A549 (cell line): Measurements from ENCODE around the gene TMEM238. TPM values are rescaled to one million over a fixed set of nuclear protein-coding genes. Genes with fewer than 3 reads are reported as not detected.

Experiments
- ATAC-seq, 2 experiments: fragments of 200-7000 bp in 1 of 2; fragments of >200 bp in 1 of 2; cut with Nextera tagmentation in 1 of 2; cut with Tn5 transposase in 1 of 2; 3 replicates each; pipeline versions ENCODE4 v1.8.0 to v1.9.1; 2018 to 2020; ENCODE audit warnings: mild to moderate bottlenecking in 1 of 2, moderate library complexity in 1 of 2
- CTCF ChIA-PET: fragments of 300-600 bp; sonication (Branson Sonifier 250); formaldehyde crosslinking; extraction: SDS; loops from one replicate; lab custom pipeline; 2021; ENCODE audit warnings: antibody characterized with exemption, inconsistent platforms; lab: Yijun Ruan, JAX
- POLR2A ChIA-PET: fragments of 350-600 bp; formaldehyde crosslinking; extraction: SDS; loops from one replicate; lab custom pipeline; 2021; ENCODE audit warnings: antibody characterized with exemption, inconsistent platforms; lab: Yijun Ruan, JAX
- DNase-seq, 2 experiments: peaks; one replicate each; pipeline versions ENCODE4 v3.0.0 to v3.0.0-alpha.2; 2011 to 2016; ENCODE audit warnings: low read depth in 1 of 2, low spot score in 1 of 2
- FAIRE-seq: peaks from 2 replicates; lab custom pipeline; 2011; peaks lifted over from hg19 to GRCh38; lab: Jason Lieb, UNC
- H3K27ac ChIP-seq, 2 experiments: fragments of >200 bp; sonication (Bioruptor Twin); formaldehyde crosslinking; 3 replicates each; pipeline ENCODE4 v1.5.1; 2016 to 2017
- H3K4me1 ChIP-seq: fragments of >200 bp; sonication (Bioruptor Twin); formaldehyde crosslinking; 3 replicates; pipeline ENCODE4 v1.6.1; 2016
- H3K4me2 ChIP-seq: fragments of >200 bp; sonication (Bioruptor Twin); formaldehyde crosslinking; 3 replicates; pipeline ENCODE4 v1.6.1; 2016
- H3K4me3 ChIP-seq: fragments of >200 bp; sonication (Bioruptor Twin); formaldehyde crosslinking; 3 replicates; pipeline ENCODE4 v1.5.1; 2016
- H3K9me3 ChIP-seq: fragments of >200 bp; sonication (Bioruptor Twin); formaldehyde crosslinking; 3 replicates; pipeline ENCODE4 v1.6.1; 2016
- ATOH8 ChIP-seq: fragments of 250-450 bp; sonication (Bioruptor Pico); IDR thresholded peaks from 2 replicates; pipeline ENCODE4 v1.5.0; 2020; ENCODE audit warnings: low read depth, mild to moderate bottlenecking, moderate library complexity
- CBX2 ChIP-seq: fragments of 200-600 bp; sonication (generic); IDR thresholded peaks from 2 replicates; pipeline ENCODE4 v1.6.1; 2016; ENCODE audit warnings: low read depth, mild to moderate bottlenecking, borderline replicate concordance
- CBX8 ChIP-seq: fragments of 200-600 bp; sonication (generic); IDR thresholded peaks from 2 replicates; pipeline ENCODE4 v1.6.1; 2016
- CHD2 ChIP-seq: fragments of 150-350 bp; IDR thresholded peaks from 2 replicates; pipeline ENCODE4 v1.6.1; 2014; ENCODE audit warnings: low read length; ENCODE audit not compliant: partially characterized antibody
- CHD4 ChIP-seq: fragments of 200-600 bp; sonication (generic); IDR thresholded peaks from 2 replicates; pipeline ENCODE4 v1.6.1; 2016; ENCODE audit warnings: antibody characterized with exemption, mild to moderate bottlenecking, borderline replicate concordance
- E2F6 ChIP-seq: IDR thresholded peaks from 2 replicates; pipeline ENCODE4 v1.6.1; 2012; ENCODE audit warnings: low read depth, borderline replicate concordance
- EHMT2 ChIP-seq: fragments of 200-600 bp; sonication (generic); IDR thresholded peaks from 2 replicates; pipeline ENCODE4 v1.6.1; 2016; ENCODE audit warnings: antibody characterized with exemption, low read depth, mild to moderate bottlenecking, moderate library complexity
- ELK1 ChIP-seq: fragments of 150-350 bp; IDR thresholded peaks from 2 replicates; pipeline ENCODE4 v1.6.1; 2014; ENCODE audit warnings: low read depth, mild to moderate bottlenecking, low read length
- EP300 ChIP-seq, 2 experiments: fragments of >200 bp; sonication (Bioruptor Twin); formaldehyde crosslinking; IDR thresholded peaks; 2 replicates in 1 of 2; 3 replicates in 1 of 2; pipeline ENCODE4 v1.6.1; 2016 to 2017
- GATA3 ChIP-seq: IDR thresholded peaks from 2 replicates; pipeline ENCODE4 v1.6.1; 2012; ENCODE audit warnings: borderline replicate concordance
- HES2 ChIP-seq: fragments of >200 bp; sonication (Bioruptor Twin); formaldehyde crosslinking; IDR thresholded peaks from 2 replicates; pipeline ENCODE4 v1.6.1; 2016
- HMGXB4 ChIP-seq: fragments of 250-450 bp; sonication (Bioruptor Pico); IDR thresholded peaks from 2 replicates; pipeline ENCODE4 v1.5.0; 2021; ENCODE audit warnings: mild to moderate bottlenecking, moderate library complexity, borderline replicate concordance
- HOXA7 ChIP-seq: fragments of 250-450 bp; sonication (Bioruptor Pico); IDR thresholded peaks from 2 replicates; pipeline ENCODE4 v1.5.0; 2020; ENCODE audit warnings: mild to moderate bottlenecking, moderate library complexity
- HOXB13 ChIP-seq: fragments of 250-450 bp; sonication (Bioruptor Pico); IDR thresholded peaks from 2 replicates; pipeline ENCODE4 v1.5.0; 2020; ENCODE audit warnings: low read depth, mild to moderate bottlenecking, moderate library complexity
- HOXB5 ChIP-seq: fragments of 250-450 bp; sonication (Bioruptor Pico); IDR thresholded peaks from 2 replicates; pipeline ENCODE4 v1.5.0; 2020; ENCODE audit warnings: mild to moderate bottlenecking, moderate library complexity
- JUN ChIP-seq, 2 experiments: fragments of >200 bp; sonication (Bioruptor Twin); formaldehyde crosslinking; IDR thresholded peaks; 2 replicates in 1 of 2; 3 replicates in 1 of 2; pipeline ENCODE4 v1.6.1; 2016 to 2017
- KDM1A ChIP-seq: fragments of 200-600 bp; sonication (generic); IDR thresholded peaks from 2 replicates; pipeline ENCODE4 v1.6.1; 2016; ENCODE audit warnings: low read depth, mild to moderate bottlenecking
- MAX ChIP-seq: IDR thresholded peaks from 2 replicates; pipeline ENCODE4 v1.6.1; 2012
- MAZ ChIP-seq: fragments of 150-350 bp; IDR thresholded peaks from 2 replicates; pipeline ENCODE4 v1.6.1; 2014; ENCODE audit warnings: antibody characterized with exemption, low read depth, low read length, borderline replicate concordance
- MYC ChIP-seq: IDR thresholded peaks from 2 replicates; pipeline ENCODE4 v1.6.1; 2012; ENCODE audit warnings: mild to moderate bottlenecking, inconsistent platforms, low read length, improper control_type of control experiment, borderline replicate concordance
- NFE2L2 ChIP-seq: fragments of 150-350 bp; conservative IDR thresholded peaks from 2 replicates; pipeline ENCODE4 v1.6.1; 2014; ENCODE audit warnings: low read length
- NPAS2 ChIP-seq: fragments of 250-450 bp; sonication (Bioruptor Pico); IDR thresholded peaks from 2 replicates; pipeline ENCODE4 v1.8.0; 2022; ENCODE audit warnings: mild to moderate bottlenecking, moderate library complexity, borderline replicate concordance
- PBX3 ChIP-seq: IDR thresholded peaks from 2 replicates; pipeline ENCODE4 v1.6.1; 2012
- RARB ChIP-seq: fragments of 250-450 bp; sonication (Bioruptor Pico); IDR thresholded peaks from 2 replicates; pipeline ENCODE4 v1.8.0; 2021; ENCODE audit warnings: mild to moderate bottlenecking, moderate library complexity
- RCOR1 ChIP-seq: fragments of 150-350 bp; IDR thresholded peaks from 2 replicates; pipeline ENCODE4 v1.6.1; 2014; ENCODE audit warnings: antibody characterized with exemption, low read length, low read depth
- SMC3 ChIP-seq: fragments of >200 bp; sonication (Bioruptor Twin); formaldehyde crosslinking; IDR thresholded peaks from 3 replicates; pipeline ENCODE4 v1.6.1; 2018; ENCODE audit warnings: inconsistent platforms
- SREBF2 ChIP-seq: fragments of 450-650 bp; IDR thresholded peaks from 2 replicates; pipeline ENCODE4 v1.6.1; 2014; ENCODE audit warnings: mild to moderate bottlenecking, moderate library complexity
- TFCP2L1 ChIP-seq: fragments of 250-450 bp; sonication (Bioruptor Pico); IDR thresholded peaks from 2 replicates; pipeline ENCODE4 v1.5.0; 2021; ENCODE audit warnings: mild to moderate bottlenecking
- TP53 ChIP-seq: fragments of 250-450 bp; sonication (Bioruptor Pico); IDR thresholded peaks from 2 replicates; pipeline ENCODE4 v1.5.0; 2021; ENCODE audit warnings: mild to moderate bottlenecking, moderate library complexity
- USF2 ChIP-seq: fragments of 450-650 bp; IDR thresholded peaks from 2 replicates; pipeline ENCODE4 v1.6.1; 2014; ENCODE audit warnings: antibody characterized with exemption
- ZC3H11A ChIP-seq: fragments of 450-650 bp; IDR thresholded peaks from 2 replicates; pipeline ENCODE4 v1.6.1; 2014; ENCODE audit warnings: antibody characterized with exemption, mild to moderate bottlenecking
- ZFP36 ChIP-seq: fragments of 450-650 bp; IDR thresholded peaks from 2 replicates; pipeline ENCODE4 v1.6.1; 2014; ENCODE audit warnings: borderline replicate concordance; ENCODE audit not compliant: partially characterized antibody
- ZNF302 ChIP-seq: fragments of 250-450 bp; sonication (Bioruptor Pico); IDR thresholded peaks from 2 replicates; pipeline ENCODE4 v1.9.0; 2021; ENCODE audit warnings: inconsistent platforms, mild to moderate bottlenecking, moderate library complexity
- ZSCAN20 ChIP-seq: fragments of 250-450 bp; sonication (Bioruptor Pico); IDR thresholded peaks from 2 replicates; pipeline ENCODE4 v1.8.0; 2022; ENCODE audit warnings: mild to moderate bottlenecking, moderate library complexity
- WGBS: methylation state at CpG from one replicate; pipeline ENCODE4 v1.1.6; 2017; ENCODE audit errors: missing lambda C conversion rate; 5-methylcytosine and 5-hydroxymethylcytosine counted together
- polyA plus RNA-seq, 4 experiments: library from polyadenylated mRNA; depleted of rRNA in 3 of 4; stranded (reverse); fragments of >200 nt; fragmentation: RNase III in 1 of 4; extraction: RNeasy Plus Mini Kit Qiagen cat#74134 plus additional on column Dnase treatment in 1 of 4; gene quantifications; 2 replicates in 3 of 4; 3 replicates in 1 of 4; pipeline ENCODE4 v1.2.3, GENCODE V29; 2011 to 2017

Gene TMEM238
- polyA plus RNA-seq, 2 of the 4 experiments (the other 2 are of a cell fraction), result 0.70 to 2.5 TPM

GRCh38 chr19:55407800-55408532, 23.9 kb upstream of the TMEM238 start:
- POLR2A ChIA-PET, result interaction anchor here (0.6 to 3.3 kb wide), 57 partner anchors 9 to 959 kb away, joined by 3 to 55 read pairs (median 5); partner anchors contain the start of genes BRSK1, DNAAF3, FIZ1 and GARIN5B
- DNase-seq (peak; percentile 100), FAIRE-seq (peak; percentile 49), ATAC-seq (peak; percentile 90 to 96)
- H3K4me1 ChIP-seq, result peaks cover 36% of the 10 kb centered on the region
- peak overlapping the region; percentile 98 for H3K4me3 ChIP-seq
- 1% methylated on average over 49 of the region's 72 CpGs for WGBS
- H3K4me2 ChIP-seq, result peak overlapping the region; percentile 81
- 0 out of 3 replicates have a peak, but pooled peaks cover 6% of the 10 kb centered on the region for H3K9me3 ChIP-seq
- CTCF ChIA-PET, result interaction anchor here (0.6 to 8.1 kb wide), 8 partner anchors 10 to 267 kb away, joined by 3 to 61 read pairs (median 4); partner anchors contain the start of gene DNAAF3
- peak overlapping the region; percentile 95 to 97 for H3K27ac ChIP-seq
- TF ChIP-seq NFE2L2, result no peak
- TF ChIP-seq MAX, result peak; percentile 99
- peak; percentile 95 for TF ChIP-seq E2F6
- no peak for TF ChIP-seq HES2
- no peak for TF ChIP-seq SREBF2
- TF ChIP-seq CBX2, result no peak
- TF ChIP-seq RARB, result no peak
- TF ChIP-seq SMC3, result no peak
- TF ChIP-seq RCOR1, result no peak
- TF ChIP-seq HOXB13, result peak; percentile 12; the same call in 1 of the 2 replicates
- no peak for TF ChIP-seq NPAS2 (CRISPR knock-in tag)
- TF ChIP-seq CHD2, result no peak
- TF ChIP-seq ELK1, result no peak
- peak; percentile 94 for TF ChIP-seq MYC
- no peak for TF ChIP-seq GATA3
- TF ChIP-seq ZNF302 (CRISPR knock-in tag), result no peak
- TF ChIP-seq EHMT2, result no peak
- peak; percentile 83 for TF ChIP-seq TFCP2L1 (CRISPR knock-in tag)
- no peak for TF ChIP-seq ATOH8
- peak; percentile 96 for TF ChIP-seq USF2
- TF ChIP-seq KDM1A, result no peak
- TF ChIP-seq HOXB5 (CRISPR knock-in tag), result peak; percentile 66; the same call in 1 of the 2 replicates
- no peak for TF ChIP-seq CBX8
- peak in 1 of 2 experiments; percentile 71; a peak in 2 of 5 replicates for TF ChIP-seq JUN (IDR thresholded peaks at IDR 0.05)
- TF ChIP-seq HOXA7, result no peak
- no peak for TF ChIP-seq ZFP36
- TF ChIP-seq ZC3H11A, result no peak
- TF ChIP-seq TP53 (CRISPR knock-in tag), result no peak
- peak; percentile 92; the same call in 1 of the 2 replicates for TF ChIP-seq MAZ
- TF ChIP-seq HMGXB4 (CRISPR knock-in tag), result no peak
- no peak for TF ChIP-seq CHD4
- TF ChIP-seq PBX3, result peak; percentile 94
- TF ChIP-seq EP300 (IDR thresholded peaks at IDR 0.05), result no peak
- TF ChIP-seq ZSCAN20 (CRISPR knock-in tag), result no peak
